ENCODE results near the gene NIT2.

DNA sequence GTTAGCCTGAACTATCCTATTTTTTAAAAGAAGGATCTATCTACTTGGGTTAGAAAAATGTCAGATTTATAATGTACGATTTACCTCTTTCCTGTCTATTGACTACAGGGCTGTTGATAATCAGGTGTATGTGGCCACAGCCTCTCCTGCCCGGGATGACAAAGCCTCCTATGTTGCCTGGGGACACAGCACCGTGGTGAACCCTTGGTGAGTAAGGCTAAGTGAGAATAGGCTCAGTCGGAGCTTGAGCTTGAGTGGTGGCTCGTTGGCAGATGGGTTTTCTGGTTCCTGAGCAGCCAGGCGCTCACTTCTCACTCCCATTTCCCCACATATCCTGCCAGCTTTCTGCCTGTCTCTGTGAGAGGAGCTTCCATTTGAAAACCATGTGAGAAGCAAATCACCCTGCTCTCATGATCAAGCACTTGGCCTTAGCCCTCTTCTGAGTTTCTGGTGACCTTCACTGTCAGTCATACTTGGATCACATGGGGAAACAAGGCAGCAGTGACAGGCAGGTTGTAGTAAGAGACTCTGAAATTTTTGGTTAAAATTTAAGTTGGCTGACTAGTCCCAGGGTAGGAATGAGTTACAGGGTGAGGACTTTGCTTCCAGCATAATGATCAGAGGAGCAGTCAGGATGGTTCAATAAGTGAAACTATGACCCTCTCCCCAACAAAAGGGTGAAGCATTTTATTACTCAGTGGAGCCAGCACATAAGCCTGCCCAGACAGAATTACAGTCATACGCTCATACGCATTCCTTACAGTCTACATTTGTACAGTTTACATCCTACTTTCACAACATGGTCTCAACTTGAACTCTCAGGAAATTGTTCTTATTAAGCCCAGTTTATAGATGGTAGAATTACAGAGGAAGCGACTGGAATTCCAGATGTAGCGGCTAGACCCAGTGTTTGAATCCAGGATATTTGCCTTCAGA is 18.0 kb downstream of the NIT2 start:
- TF ChIP-seq, protein P1, sequence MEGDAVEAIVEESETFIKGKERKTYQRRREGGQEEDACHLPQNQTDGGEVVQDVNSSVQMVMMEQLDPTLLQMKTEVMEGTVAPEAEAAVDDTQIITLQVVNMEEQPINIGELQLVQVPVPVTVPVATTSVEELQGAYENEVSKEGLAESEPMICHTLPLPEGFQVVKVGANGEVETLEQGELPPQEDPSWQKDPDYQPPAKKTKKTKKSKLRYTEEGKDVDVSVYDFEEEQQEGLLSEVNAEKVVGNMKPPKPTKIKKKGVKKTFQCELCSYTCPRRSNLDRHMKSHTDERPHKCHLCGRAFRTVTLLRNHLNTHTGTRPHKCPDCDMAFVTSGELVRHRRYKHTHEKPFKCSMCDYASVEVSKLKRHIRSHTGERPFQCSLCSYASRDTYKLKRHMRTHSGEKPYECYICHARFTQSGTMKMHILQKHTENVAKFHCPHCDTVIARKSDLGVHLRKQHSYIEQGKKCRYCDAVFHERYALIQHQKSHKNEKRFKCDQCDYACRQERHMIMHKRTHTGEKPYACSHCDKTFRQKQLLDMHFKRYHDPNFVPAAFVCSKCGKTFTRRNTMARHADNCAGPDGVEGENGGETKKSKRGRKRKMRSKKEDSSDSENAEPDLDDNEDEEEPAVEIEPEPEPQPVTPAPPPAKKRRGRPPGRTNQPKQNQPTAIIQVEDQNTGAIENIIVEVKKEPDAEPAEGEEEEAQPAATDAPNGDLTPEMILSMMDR (conservative IDR thresholded peaks at IDR 0.05; ENCODE audit: low read depth, low read length): no peak
- no peak for TF ChIP-seq EZH2 (IDR thresholded peaks at IDR 0.05; ENCODE audit: low read length, unreplicated experiment)
